Measurements from ENCODE around the gene CAND1. TPM values are rescaled to one million over a fixed set of nuclear protein-coding genes. Genes with fewer than 3 reads are reported as not detected.
A peak's percentile ranks its signal among the peaks of the same experiment; 100 is the strongest.

The CAND1 gene
- total RNA-seq, 1 experiment from 2014 or later = 190 TPM

GRCh38 chr12:67275380-67275913 is 6.3 kb downstream of the CAND1 start:
- ATAC-seq = peak; percentile 89
- peaks cover 46% of the 10 kb centered on the region for H3K4me1 ChIP-seq (ENCODE audit: control insufficient read depth, insufficient read depth, low read length)
- in situ Hi-C loops (cut with HindIII; ENCODE audit: low pct_unique_long_range_greater_than_20kb, low sequenced_read_pairs) = no loop called here
- H3K27ac ChIP-seq (ENCODE audit: low read length) = no peak overlapping the region
- intact Hi-C loops (cut with micrococcal nuclease; ENCODE audit: unreplicated experiment) = no loop called here
- H3K9me3 ChIP-seq (ENCODE audit: control insufficient read depth, insufficient read depth, low read depth, low read length) = no peaks in the 10 kb centered on the region
- POLR2A ChIA-PET = no interaction called here
- TF ChIP-seq SIN3A (IDR thresholded peaks at IDR 0.05; ENCODE audit: borderline replicate concordance, insufficient read depth, low read depth, low read length) (no peak), TCF7L2 (IDR thresholded peaks at IDR 0.05; ENCODE audit: low read depth, low read length) (no peak), REST (IDR thresholded peaks at IDR 0.05; ENCODE audit: insufficient read depth in 1 of 2, low read depth in 2 of 2, low read length in 1 of 2) (no peak), CTCF (IDR thresholded peaks at IDR 0.05) (no peak), POLR2AphosphoS5 (IDR thresholded peaks at IDR 0.05; ENCODE audit: low read depth, low read length) (no peak)
- no peak overlapping the region for H3K4me3 ChIP-seq (ENCODE audit: low read depth in 2 of 2, low read length in 2 of 2)
- no peak for DNase-seq (ENCODE audit: low read depth, low spot score)
- CTCF ChIA-PET = no interaction called here
- BruUV-seq (replicated peaks) = no TSS peak
- H3K27me3 ChIP-seq (ENCODE audit: control insufficient read depth, insufficient read depth, low read length) = no peaks in the 10 kb centered on the region
- H3K36me3 ChIP-seq (ENCODE audit: control insufficient read depth, insufficient read depth, low read length) = no peaks in the 10 kb centered on the region; the same call in 1 of the 2 replicates

GRCh38 chr12:67276421-67276820 is 7.3 kb downstream of the CAND1 start:
- H3K27me3 ChIP-seq (ENCODE audit: control insufficient read depth, insufficient read depth, low read length) = no peaks in the 10 kb centered on the region
- no peak overlapping the region for H3K27ac ChIP-seq (ENCODE audit: low read length)
- DNase-seq (ENCODE audit: low read depth, low spot score) (no peak), ATAC-seq (no peak)
- H3K4me1 ChIP-seq (ENCODE audit: control insufficient read depth, insufficient read depth, low read length) = peaks cover 45% of the 10 kb centered on the region
- ChIA-PET CTCF (no interaction called here), POLR2A (no interaction called here)
- TF ChIP-seq SIN3A (IDR thresholded peaks at IDR 0.05; ENCODE audit: borderline replicate concordance, insufficient read depth, low read depth, low read length) (no peak), REST (IDR thresholded peaks at IDR 0.05; ENCODE audit: insufficient read depth in 1 of 2, low read depth in 2 of 2, low read length in 1 of 2) (no peak), CTCF (IDR thresholded peaks at IDR 0.05) (no peak), POLR2AphosphoS5 (IDR thresholded peaks at IDR 0.05; ENCODE audit: low read depth, low read length) (no peak), TCF7L2 (IDR thresholded peaks at IDR 0.05; ENCODE audit: low read depth, low read length) (no peak)
- intact Hi-C loops (cut with micrococcal nuclease; ENCODE audit: unreplicated experiment) = no loop called here
- H3K4me3 ChIP-seq (ENCODE audit: low read depth in 2 of 2, low read length in 2 of 2) = no peak overlapping the region
- H3K36me3 ChIP-seq (ENCODE audit: control insufficient read depth, insufficient read depth, low read length) = no peaks in the 10 kb centered on the region
- in situ Hi-C loops (cut with HindIII; ENCODE audit: low pct_unique_long_range_greater_than_20kb, low sequenced_read_pairs) = no loop called here
- no peaks in the 10 kb centered on the region for H3K9me3 ChIP-seq (ENCODE audit: control insufficient read depth, insufficient read depth, low read depth, low read length)
- BruUV-seq (replicated peaks) = no TSS peak
